SK-N-SH treated with all-trans-retinoic acid at 6 μM for 48 hours (cell line): ENCODE results near the gene COX5A.

ENCODE experiments used
- CSDC2 ChIP-seq: fragments of 250-450 bp; sonication (Bioruptor Pico); IDR thresholded peaks from 2 replicates; pipeline ENCODE4 v1.5.0; 2020; ENCODE audit warnings: mild to moderate bottlenecking, moderate library complexity
- ESRRG ChIP-seq: fragments of 250-450 bp; sonication (Bioruptor Pico); IDR thresholded peaks from 2 replicates; pipeline ENCODE4 v1.6.1; 2021; ENCODE audit warnings: mild to moderate bottlenecking
- ISL1 ChIP-seq: fragments of 250-450 bp; sonication (Bioruptor Pico); IDR thresholded peaks from 2 replicates; pipeline ENCODE4 v2.1.2; 2022; ENCODE audit warnings: mild to moderate bottlenecking, moderate library complexity
- PATZ1 ChIP-seq: fragments of 250-450 bp; sonication (Bioruptor Pico); IDR thresholded peaks from 2 replicates; pipeline ENCODE4 v1.8.0; 2020; ENCODE audit warnings: mild to moderate bottlenecking, moderate library complexity, borderline replicate concordance
- PPARA ChIP-seq: fragments of 250-450 bp; sonication (Bioruptor Pico); IDR thresholded peaks from 2 replicates; pipeline ENCODE4 v1.5.0; 2020; ENCODE audit warnings: mild to moderate bottlenecking, borderline replicate concordance
- RARB ChIP-seq: fragments of 250-450 bp; sonication (Bioruptor Pico); IDR thresholded peaks from 2 replicates; pipeline ENCODE4 v1.8.0; 2021; ENCODE audit warnings: mild to moderate bottlenecking, moderate library complexity
- TOX ChIP-seq: fragments of 250-450 bp; sonication (Bioruptor Pico); IDR thresholded peaks from 2 replicates; pipeline ENCODE4 v1.8.0; 2021; ENCODE audit warnings: mild to moderate bottlenecking, moderate library complexity, borderline replicate concordance
- ZC3H10 ChIP-seq: fragments of 250-450 bp; sonication (Bioruptor Pico); IDR thresholded peaks from 2 replicates; pipeline ENCODE4 v1.5.1; 2021; ENCODE audit warnings: mild to moderate bottlenecking, moderate library complexity
- ZFP3 ChIP-seq: fragments of 250-450 bp; sonication (Bioruptor Pico); IDR thresholded peaks from 2 replicates; pipeline ENCODE4 v1.5.0; 2020; ENCODE audit warnings: mild to moderate bottlenecking, moderate library complexity
- ZFP30 ChIP-seq: fragments of 450-650 bp; formaldehyde crosslinking; IDR thresholded peaks from 2 replicates; pipeline ENCODE4 v1.5.0; 2022; ENCODE audit warnings: mild to moderate bottlenecking, moderate library complexity
- ZNF565 ChIP-seq: fragments of 450-650 bp; formaldehyde crosslinking; conservative IDR thresholded peaks from 2 replicates; pipeline ENCODE4 v1.5.0; 2020; ENCODE audit warnings: low read depth, mild to moderate bottlenecking, moderate library complexity
- TF ChIP-seq, protein P1 (sequence below): fragments of 250-450 bp; sonication (Bioruptor Pico); IDR thresholded peaks from 2 replicates; pipeline ENCODE4 v1.5.1; 2020; ENCODE audit warnings: low read depth, mild to moderate bottlenecking, moderate library complexity
- TF ChIP-seq, protein P2 (sequence below): fragments of 250-450 bp; sonication (Bioruptor Pico); IDR thresholded peaks from 2 replicates; pipeline ENCODE4 v1.5.1; 2021; ENCODE audit warnings: mild to moderate bottlenecking, moderate library complexity
- TF ChIP-seq, protein P3 (sequence below): fragments of 250-450 bp; sonication (Bioruptor Pico); IDR thresholded peaks from 2 replicates; pipeline ENCODE4 v1.5.0; 2020; ENCODE audit warnings: mild to moderate bottlenecking, moderate library complexity

DNA sequence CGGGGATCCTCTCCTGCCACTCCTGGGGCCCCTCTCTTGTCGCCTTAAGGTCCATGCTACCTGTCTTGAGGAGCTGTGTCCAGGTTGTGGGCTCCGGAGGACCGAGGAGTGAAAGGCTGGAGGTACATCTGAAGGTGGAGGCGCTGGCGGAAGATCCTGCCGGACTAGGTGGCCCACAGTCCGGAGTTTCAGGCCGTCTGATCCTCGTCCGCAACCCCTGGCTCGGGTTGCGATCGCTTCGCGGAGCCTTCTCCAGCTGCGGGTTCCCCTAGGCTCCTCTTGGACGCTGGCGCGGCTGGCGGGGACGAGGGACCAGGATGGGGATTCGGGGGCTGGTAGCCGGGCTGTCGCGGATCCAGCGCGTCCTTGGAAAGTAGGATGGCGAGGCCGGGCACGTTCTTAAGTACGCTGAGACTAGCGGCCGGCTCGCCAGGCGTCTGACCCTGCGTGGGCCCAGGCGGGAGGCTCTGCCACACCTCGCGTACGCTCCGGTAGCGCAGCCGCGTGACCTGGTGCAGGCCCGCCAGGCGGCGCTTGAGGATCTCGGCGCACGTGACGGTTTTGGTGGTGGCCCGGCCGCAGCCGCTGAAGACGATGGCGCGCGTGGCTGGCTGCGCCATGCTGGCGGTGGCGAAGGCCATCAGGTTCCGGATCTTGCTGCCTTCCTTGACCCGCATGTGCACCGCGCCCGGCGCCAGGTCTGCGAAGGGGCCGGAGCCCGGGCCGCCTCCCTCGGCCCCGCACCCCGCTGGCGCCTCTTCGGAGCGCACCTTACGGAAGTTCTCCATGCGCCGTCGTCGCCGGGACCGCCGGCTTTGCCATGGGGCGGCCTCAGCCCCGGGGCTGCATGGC lies 18.1 kb upstream of the COX5A start:
- no peak for TF ChIP-seq CSDC2 (CRISPR knock-in tag)
- no peak for TF ChIP-seq ZC3H10
- TF ChIP-seq, protein P1, sequence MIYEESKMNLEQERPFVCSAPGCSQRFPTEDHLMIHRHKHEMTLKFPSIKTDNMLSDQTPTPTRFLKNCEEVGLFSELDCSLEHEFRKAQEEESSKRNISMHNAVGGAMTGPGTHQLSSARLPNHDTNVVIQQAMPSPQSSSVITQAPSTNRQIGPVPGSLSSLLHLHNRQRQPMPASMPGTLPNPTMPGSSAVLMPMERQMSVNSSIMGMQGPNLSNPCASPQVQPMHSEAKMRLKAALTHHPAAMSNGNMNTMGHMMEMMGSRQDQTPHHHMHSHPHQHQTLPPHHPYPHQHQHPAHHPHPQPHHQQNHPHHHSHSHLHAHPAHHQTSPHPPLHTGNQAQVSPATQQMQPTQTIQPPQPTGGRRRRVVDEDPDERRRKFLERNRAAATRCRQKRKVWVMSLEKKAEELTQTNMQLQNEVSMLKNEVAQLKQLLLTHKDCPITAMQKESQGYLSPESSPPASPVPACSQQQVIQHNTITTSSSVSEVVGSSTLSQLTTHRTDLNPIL (CRISPR knock-in tag) = no peak
- no peak for TF ChIP-seq PATZ1 (CRISPR knock-in tag)
- TF ChIP-seq ZFP30 = no peak
- no peak for TF ChIP-seq TOX (CRISPR knock-in tag)
- 0 out of 2 replicates have a peak, but pooled peaks have one; percentile 42 for TF ChIP-seq ZNF565
- 0 out of 2 replicates have a peak, but pooled peaks have one; percentile 12 for TF ChIP-seq ZFP3 (CRISPR knock-in tag)
- TF ChIP-seq, protein P2, sequence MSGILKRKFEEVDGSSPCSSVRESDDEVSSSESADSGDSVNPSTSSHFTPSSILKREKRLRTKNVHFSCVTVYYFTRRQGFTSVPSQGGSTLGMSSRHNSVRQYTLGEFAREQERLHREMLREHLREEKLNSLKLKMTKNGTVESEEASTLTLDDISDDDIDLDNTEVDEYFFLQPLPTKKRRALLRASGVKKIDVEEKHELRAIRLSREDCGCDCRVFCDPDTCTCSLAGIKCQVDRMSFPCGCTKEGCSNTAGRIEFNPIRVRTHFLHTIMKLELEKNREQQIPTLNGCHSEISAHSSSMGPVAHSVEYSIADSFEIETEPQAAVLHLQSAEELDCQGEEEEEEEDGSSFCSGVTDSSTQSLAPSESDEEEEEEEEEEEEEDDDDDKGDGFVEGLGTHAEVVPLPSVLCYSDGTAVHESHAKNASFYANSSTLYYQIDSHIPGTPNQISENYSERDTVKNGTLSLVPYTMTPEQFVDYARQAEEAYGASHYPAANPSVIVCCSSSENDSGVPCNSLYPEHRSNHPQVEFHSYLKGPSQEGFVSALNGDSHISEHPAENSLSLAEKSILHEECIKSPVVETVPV (CRISPR knock-in tag) = no peak
- no peak for TF ChIP-seq RARB
- no peak for TF ChIP-seq ESRRG (CRISPR knock-in tag)
- TF ChIP-seq ISL1 (CRISPR knock-in tag) = no peak
- TF ChIP-seq PPARA = no peak
- TF ChIP-seq, protein P3, sequence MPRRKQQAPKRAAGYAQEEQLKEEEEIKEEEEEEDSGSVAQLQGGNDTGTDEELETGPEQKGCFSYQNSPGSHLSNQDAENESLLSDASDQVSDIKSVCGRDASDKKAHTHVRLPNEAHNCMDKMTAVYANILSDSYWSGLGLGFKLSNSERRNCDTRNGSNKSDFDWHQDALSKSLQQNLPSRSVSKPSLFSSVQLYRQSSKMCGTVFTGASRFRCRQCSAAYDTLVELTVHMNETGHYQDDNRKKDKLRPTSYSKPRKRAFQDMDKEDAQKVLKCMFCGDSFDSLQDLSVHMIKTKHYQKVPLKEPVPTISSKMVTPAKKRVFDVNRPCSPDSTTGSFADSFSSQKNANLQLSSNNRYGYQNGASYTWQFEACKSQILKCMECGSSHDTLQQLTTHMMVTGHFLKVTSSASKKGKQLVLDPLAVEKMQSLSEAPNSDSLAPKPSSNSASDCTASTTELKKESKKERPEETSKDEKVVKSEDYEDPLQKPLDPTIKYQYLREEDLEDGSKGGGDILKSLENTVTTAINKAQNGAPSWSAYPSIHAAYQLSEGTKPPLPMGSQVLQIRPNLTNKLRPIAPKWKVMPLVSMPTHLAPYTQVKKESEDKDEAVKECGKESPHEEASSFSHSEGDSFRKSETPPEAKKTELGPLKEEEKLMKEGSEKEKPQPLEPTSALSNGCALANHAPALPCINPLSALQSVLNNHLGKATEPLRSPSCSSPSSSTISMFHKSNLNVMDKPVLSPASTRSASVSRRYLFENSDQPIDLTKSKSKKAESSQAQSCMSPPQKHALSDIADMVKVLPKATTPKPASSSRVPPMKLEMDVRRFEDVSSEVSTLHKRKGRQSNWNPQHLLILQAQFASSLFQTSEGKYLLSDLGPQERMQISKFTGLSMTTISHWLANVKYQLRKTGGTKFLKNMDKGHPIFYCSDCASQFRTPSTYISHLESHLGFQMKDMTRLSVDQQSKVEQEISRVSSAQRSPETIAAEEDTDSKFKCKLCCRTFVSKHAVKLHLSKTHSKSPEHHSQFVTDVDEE (CRISPR knock-in tag) = no peak; the same call in 1 of the 2 replicates
